GM18502 (cell line): Measurements from ENCODE around the gene IGFBP1.

ENCODE experiments used
- ATAC-seq: cut with Tn5 transposase; IDR thresholded peaks from one replicate; pipeline ENCODE4 v1.9.1; 2021; ENCODE audit warnings: mild to moderate bottlenecking; ENCODE audit not compliant: unreplicated experiment, poor library complexity

Gene IGFBP1

GRCh38 chr7:45897042-45897690 lies 8.9 kb downstream of the IGFBP1 start:
- no peak for ATAC-seq

- no peak for ATAC-seq
These were observed 9.9 kb downstream of the IGFBP1 start for GRCh38 chr7:45898222-45898621.

- ATAC-seq = no peak
These were observed 13.3 kb downstream of the IGFBP1 start for GRCh38 chr7:45901566-45901965.

- no peak for ATAC-seq
These were observed 14.5 kb downstream of the IGFBP1 start for GRCh38 chr7:45902820-45903219.

GRCh38 chr7:45909561-45909960 lies 21.3 kb downstream of the IGFBP1 start:
- ATAC-seq = no peak

- ATAC-seq = no peak
These were observed 22.6 kb downstream of the IGFBP1 start for GRCh38 chr7:45910855-45911254.

GRCh38 chr7:45911311-45911710 lies 23.0 kb downstream of the IGFBP1 start:
- no peak for ATAC-seq

- no peak for ATAC-seq
These were observed 24.7 kb downstream of the IGFBP1 start for GRCh38 chr7:45912972-45913371.

- ATAC-seq = no peak
These were observed 26.6 kb downstream of the IGFBP1 start for GRCh38 chr7:45914911-45915310.

- ATAC-seq = no peak
These were observed 27.3 kb downstream of the IGFBP1 start for GRCh38 chr7:45915606-45916005.

- no peak for ATAC-seq
These were observed 28.8 kb downstream of the IGFBP1 start for GRCh38 chr7:45917064-45917463.

GRCh38 chr7:45917658-45918057 lies 29.4 kb downstream of the IGFBP1 start:
- peak; percentile 76 for ATAC-seq

- no peak for ATAC-seq
These were observed 30.3 kb downstream of the IGFBP1 start for GRCh38 chr7:45918556-45918955.

GRCh38 chr7:45919231-45919784 lies 31.0 kb downstream of the IGFBP1 start:
- no peak for ATAC-seq

GRCh38 chr7:45919993-45920459 lies 31.7 kb downstream of the IGFBP1 start:
- ATAC-seq = no peak

GRCh38 chr7:45920502-45921380 lies 32.5 kb downstream of the IGFBP1 start, which contains the start of gene IGFBP3:
Gene IGFBP3 (minus strand): TSS chr7:45921272. CDS start chr7:45921140, 132 bp downstream.
- no peak for ATAC-seq

GRCh38 chr7:45921381-45921698 lies 33.1 kb downstream of the IGFBP1 start:
- no peak for ATAC-seq

- ATAC-seq = no peak
These were observed 33.6 kb downstream of the IGFBP1 start for GRCh38 chr7:45921699-45922519.

GRCh38 chr7:45922810-45923209 lies 34.5 kb downstream of the IGFBP1 start:
- no peak for ATAC-seq

GRCh38 chr7:45923290-45923689 lies 35.0 kb downstream of the IGFBP1 start:
- no peak for ATAC-seq
